Activated CD4-positive, alpha-beta T cell treated with anti-CD3 and anti-CD28 coated beads, Interleukin-2, amount 50 U/mL, for 48 hours (primary cell): Measurements from ENCODE around the gene SALL3.
"Not testable (repeated sequence)": the region's sequence is repeated elsewhere in the genome, so short reads cannot be mapped to it uniquely, and the experiment has no call there.

Experiments
- DNase-seq, 2 experiments: peaks; one replicate each; pipeline ENCODE4 v3.0.0-alpha.2; 2020

SALL3 gene

DNA sequence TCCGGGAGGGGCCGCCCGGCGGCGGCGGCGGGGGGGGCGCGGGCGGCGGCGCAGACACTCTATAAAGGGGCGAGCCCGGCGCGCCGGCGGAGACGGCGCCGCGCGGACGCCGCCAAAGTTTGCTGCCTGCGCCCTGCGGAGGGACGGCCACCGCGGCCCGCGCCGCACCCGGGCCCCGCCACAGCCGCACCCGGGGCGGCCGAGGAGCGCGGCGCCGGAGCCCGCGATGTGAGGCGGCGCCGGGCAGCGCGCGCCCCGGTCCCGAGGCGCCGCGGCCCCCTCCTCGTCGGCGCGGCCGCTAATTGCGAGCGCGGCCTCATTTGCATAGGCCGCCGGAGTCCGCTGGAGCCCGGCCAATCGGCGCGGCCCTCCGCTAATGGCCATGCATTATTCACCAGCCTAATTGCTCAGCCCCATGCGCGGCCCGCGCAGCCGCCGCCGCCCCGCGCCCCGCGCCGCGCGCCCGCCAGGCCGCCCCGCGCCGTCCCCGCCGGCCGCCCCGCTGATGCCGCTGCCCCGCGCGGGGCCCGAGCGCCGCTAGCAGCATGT is at the start of gene SALL3:
Gene SALL3, plus strand, starts transcription at position 89 of the 549 bp plus-strand sequence. Its CDS starts 457 bp downstream, at position 546.
- no peak for DNase-seq

DNA sequence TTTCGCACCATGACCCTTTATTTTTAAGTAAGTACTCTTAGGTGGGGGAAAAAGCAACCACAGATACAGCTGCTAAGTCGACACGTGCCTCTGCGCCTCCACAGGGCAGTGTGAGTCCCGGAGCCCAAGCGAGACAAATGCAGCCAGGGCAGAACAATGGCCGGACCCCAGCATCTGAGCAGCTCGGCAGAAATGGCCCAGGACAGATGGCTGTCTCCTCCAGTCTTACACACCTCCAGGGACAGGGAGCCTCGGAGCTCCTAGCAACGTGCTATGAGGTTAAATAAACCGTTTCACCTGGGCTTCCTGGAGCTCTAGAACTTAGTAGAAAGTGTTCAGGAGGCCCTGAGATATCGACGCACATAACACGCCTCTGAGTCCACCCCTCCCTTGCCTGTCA is 47.3 kb upstream of the SALL3 start:
- DNase-seq, result no peak

DNA sequence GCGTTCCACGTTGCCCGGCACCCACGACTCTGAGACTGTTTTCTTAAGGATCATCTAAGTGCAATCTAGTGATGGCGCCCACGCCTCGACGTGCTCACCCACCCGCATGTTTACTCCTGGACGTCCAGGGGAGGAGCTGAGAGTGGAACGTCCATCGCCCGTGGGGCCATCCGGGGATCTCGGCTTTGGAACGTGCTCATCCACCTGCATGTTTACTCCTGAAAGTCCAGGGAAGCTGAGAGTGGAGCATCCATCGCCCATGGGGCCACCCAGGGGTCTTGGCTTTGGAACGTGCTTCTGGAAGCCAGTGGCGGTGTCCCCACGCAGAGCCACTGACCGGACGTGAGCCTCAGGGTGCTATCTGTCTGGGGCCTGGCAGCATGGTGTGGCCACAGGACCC is 45.6 kb upstream of the SALL3 start:
- DNase-seq, result no peak

DNA sequence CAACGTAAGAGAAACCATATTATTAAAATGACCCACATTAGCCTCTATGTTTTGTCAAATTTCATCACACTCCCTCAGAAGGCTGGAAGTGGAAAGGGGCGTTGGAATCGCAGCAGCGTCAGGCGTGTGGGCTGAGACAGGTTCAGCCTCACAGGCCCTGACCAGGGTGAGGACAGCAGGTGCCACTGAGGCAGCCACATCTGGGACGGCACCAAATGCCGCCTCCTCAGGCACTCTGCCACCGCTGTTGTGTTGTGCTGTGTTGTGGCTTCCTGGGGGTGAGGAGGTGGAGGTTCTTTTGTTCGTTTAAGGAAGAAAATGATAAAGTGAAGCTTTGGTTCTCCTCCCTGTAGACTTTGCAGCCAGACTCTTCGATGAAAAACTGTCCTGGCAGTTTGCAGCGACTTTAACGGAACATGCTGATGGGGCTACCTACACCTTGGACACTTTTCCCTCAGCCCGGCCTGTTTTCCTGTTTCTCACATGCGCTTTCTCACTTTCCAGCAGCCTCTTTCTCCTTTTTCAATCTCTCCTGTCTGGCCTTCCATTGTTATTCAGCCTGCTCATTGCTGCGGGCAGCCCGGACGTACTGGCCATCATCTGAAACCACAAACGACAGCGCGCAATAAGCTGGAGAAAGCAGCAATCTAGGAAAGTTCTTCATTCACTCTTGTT is 44.9 kb upstream of the SALL3 start:
- no peak for DNase-seq

DNA sequence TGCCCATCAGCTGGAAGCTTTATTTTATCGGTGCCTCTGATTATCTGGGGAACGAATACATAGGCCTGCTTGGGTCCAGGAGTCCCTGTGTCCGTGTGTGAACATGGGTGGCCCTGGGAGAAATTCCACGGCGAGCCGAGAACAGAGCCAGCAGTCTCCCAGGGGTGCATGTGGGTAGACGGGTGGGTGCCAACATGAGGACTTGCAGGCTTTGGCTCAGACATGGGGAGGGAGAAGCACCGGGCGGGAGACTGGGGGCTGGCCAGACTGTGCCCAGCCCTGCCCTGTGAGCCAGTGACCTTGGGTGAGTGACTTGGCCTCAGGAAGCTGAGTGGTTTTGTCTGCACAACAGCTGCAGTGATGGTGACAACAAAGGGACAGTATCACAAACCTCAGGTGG is 44.2 kb upstream of the SALL3 start:
- no peak for DNase-seq

DNA sequence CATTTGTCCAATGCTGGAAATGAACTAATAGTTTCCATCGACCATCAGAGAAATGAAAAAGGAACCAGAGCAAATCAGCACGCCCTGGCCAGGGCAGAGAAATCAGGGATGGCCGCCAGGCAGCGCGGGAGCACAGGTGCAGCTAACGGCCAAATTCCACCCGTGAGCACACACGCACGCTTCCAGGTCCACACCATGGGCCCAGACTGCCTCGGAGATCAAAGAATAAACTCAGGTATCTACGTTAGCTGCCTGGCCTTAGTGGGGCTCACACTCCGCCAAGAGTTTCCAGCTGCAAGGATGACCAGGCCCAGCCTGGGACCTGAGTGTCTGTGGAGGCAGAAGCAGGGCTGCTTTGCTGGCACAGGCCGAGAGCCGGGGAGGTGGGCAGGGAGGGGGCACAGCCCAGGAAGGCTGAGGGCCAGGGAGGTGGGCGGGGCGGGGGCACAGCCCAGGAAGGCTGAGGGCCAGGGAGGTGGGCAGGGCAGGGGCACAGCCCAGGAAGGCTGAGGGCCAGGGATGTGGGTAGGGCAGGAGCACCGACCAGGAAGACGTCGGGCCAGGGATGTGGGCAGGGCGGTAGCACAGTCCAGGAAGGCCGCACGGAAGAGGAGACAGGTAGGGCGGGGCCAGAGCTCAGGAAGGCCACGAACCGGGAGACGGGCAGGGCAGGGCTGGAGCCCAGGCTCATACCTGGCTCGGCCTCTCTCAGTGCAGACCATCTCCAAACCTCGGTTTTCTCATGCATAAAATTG is 43.2 kb upstream of the SALL3 start:
- DNase-seq, result no peak

DNA sequence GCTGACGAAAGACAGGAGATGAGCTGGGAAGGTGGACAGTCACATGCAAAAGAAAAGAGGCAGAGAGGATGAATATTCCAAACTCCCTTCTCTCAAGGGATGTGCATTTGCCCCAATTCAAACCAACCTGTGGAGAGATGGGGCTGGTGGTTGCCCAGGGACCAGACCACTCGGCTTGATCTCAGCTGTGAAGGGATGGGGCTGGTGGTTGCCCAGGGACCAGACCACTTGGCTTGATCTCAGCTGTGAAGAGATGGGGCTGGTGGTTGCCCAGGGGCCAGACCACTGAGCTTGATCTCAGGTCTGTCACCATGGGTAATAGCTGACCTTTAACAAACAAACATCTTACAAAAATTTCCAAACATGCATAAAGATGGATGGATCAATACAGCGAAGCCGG is 42.5 kb upstream of the SALL3 start:
- DNase-seq, result no peak

DNA sequence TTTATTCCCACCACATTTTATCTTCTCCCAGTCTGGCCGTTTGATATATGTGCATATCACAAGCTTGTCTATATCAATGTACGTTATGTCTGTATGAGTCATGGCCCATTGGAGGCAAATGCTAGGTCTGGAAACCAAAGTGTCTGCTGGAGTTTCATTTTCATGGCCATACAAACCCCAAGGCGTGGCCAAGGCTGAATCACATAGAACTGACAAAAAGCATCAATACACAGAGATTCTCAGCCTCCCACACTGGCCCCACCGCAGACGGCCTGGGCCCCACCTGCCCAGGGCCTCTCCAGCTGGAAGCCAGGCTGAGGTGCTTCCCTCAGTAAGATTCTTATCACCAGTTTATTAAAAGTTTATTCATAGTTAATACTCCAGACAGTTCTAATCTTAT is 40.5 kb upstream of the SALL3 start:
- DNase-seq, result peak; percentile 13 to 37

DNA sequence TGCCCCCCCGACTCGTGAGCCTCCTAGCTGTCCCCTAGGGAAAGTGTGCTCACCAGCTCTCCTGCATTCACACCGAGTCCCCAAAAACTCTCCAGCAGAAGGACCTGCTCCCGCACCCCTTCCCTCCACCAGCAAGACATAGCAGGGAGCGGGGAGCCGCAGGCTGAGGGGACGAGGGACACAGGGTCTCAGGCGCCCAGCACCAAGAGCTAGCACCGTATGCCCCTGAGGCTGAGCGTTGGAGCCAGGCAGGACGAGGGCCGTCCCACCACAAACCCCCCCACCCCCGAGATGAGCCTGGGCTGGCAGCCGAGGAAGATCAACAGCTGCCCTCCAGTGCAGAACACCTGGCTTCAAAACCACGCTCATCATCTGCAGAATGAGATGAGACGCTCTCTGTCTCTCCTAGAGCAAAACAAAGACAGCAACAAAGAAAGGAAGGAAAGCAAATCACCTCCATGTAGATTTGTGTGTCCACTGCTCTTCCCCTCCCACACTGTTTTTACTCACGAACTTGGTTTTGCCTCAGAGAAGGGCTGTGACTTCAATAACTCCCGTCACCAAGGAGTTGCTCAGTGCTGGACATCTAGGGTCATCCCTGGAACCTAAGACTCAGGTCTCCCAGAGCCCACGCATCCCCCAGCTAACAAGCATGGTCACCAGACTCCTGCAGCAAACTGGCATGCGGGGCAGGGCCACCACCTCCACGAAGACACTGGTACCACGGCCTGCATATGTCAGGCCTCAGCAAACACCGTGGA is 39.7 kb upstream of the SALL3 start:
- no peak for DNase-seq

DNA sequence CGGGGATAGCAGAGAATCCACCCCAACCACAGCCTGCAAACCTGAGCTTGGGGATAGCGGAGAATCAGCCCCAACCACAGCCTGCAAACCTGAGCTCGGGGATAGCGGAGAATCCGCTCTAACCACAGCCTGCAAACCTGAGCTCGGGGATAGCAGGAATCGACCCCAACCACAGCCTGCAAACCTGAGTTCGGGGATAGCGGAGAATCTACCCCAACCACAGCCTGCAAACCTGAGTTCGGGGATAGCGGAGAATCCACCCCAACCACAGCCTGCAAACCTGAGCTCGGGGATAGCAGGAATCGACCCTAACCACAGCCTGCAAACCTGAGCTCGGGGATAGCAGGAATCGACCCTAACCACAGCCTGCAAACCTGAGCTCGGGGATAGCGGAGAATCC is 37.4 kb upstream of the SALL3 start:
- DNase-seq, result not testable (repeated sequence)

DNA sequence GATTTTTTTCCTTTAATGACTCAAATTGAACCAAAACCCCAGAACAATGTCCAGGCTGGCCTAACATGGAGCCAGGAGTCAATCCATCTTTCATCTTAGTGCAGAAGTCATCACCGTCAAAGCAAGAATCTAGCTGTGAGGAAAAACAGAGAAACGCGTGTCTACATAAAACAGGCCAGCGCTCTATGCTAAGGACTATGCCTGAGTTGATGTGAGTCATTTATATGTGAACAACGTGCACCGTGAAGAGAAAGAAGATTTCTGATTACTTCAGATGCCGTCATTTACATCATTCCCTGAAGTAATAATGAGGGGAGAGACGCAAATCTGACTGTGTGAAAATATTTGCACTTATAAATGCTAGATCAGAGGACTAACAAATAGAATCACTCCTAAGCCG is 34.0 kb upstream of the SALL3 start:
- DNase-seq, result no peak

DNA sequence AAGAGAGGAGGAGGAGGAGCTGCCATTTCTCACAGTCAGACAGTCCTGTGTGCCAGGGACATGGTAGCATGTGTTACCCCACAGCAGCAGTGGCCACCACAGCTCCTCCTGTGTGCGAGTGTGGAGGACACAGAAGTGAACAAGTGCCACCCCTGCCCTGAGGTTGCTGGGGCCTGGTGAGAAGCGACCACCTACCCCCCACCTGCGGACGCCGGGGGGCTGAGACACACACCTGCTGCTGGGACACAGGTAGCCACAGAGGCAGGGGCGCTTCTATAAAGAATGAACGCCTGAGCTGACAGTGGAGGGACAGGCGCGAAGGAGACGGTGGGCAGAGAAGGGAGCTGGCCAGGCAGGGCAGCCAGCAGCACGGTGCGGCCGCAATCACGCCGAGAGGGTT is 32.3 kb upstream of the SALL3 start:
- DNase-seq, result no peak

DNA sequence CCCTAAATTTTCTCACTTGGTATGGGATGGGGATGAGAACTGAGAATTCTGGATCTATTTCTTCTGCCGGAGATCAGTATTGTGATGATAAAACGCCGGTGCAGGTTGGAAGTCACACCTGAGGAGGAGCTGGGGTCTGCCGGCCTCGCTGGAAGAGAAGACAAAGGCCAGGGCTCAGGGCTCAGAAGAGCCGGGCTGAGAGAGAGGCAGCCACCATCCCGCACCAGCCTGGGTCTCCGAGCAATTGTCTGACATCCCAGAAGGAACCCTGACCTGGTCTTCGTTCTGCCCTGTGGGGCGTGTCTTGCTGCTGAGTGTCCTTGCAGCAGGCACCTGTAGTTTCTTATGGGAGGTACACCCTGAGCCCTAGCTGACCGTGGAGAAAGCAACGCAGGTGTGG is 31.4 kb upstream of the SALL3 start:
- DNase-seq, result no peak

DNA sequence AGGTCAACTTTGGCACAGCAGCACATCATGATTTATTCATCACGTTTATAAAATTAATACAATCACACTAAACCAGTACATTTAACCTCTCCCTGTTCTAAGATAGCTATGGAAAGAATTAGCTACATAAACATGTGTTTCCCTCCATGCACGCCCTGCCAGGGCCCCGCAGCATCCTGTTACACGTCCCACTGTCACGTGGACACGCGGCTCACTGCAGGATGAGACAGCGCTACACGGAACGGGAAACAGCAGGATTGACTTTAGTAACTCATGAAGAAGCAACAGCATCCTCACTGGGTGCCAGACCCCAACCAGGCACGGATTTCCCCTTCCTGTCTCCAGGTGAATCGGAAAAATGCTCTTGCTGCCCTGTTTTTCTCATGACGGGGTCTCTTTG is 30.9 kb upstream of the SALL3 start:
- no peak for DNase-seq

DNA sequence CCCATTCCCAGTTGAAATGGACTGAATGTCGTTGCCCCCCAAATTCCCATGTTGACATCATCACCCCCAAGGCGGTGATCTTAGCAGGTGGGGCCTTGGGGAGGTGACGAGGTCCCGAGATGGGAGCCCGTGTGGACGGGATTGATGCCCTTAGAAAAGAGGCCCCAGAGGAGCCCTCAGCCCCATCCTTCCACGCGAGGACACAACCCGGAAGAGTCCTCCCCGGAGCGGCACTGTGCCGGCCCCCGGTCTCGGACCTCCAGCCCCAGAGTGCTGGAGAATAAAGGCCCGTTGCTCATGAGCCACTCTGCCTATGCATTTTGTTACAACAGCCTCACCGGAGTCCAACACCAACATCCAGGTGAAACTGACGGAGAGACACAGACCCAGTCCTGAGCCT is 30.4 kb upstream of the SALL3 start:
- DNase-seq, result no peak

DNA sequence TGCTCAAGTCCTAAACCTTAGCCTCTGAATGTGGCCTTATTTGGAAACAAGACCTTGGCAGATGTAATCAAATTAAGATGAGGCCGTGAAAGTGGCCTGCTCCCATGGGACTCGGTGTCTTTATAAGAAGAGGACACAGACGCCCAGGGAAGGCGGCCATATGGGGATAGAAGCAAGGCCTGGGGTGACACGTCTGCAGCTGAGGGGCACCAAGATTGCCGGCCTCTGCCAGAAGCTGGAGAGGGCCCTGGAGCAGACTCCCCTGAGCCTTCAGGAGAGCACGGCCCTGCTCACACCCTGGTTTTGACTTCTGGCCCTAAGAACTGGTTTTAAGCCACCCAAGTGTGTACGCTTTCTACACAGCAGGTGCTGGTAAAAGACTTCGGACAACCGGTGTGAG is 29.2 kb upstream of the SALL3 start:
- DNase-seq, result no peak

DNA sequence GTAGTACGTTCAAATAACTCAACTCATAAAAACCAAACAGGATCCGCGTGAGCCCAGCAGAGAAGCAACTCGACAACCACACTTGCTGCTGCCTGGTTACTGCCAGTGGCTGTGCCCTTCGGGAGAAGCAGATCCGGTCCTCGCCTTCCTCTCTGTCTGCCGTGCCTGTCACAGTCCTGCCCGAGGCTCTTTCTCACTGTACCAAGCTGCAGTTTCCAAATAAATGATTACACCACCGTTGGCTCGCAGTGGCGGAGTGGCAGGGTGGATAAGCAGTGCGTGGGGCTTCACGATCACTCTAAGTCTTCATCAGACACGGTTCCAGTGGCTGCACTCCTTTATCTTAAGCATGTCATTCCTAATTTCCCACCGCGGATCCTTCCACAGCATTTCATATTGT is 26.1 kb upstream of the SALL3 start:
- no peak for DNase-seq

DNA sequence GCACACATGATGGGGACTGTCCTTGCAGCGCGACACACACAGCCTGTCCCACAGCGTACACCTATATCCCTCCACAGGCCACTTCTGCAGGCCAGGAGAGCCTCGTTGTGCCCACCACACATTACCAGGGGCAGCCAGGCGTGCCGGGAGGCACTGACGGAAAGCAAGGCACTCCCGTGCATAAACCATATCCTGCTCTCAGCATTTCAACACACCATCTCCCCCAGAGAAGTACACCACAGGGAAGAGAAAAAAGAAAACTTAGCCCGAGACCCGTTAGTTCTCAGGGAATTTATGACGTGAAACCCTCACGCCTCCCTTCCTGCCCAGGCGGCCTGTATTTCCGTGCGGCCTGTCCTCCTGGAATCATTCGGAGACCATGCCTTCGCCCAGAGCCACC is 24.6 kb upstream of the SALL3 start:
- DNase-seq, result no peak

DNA sequence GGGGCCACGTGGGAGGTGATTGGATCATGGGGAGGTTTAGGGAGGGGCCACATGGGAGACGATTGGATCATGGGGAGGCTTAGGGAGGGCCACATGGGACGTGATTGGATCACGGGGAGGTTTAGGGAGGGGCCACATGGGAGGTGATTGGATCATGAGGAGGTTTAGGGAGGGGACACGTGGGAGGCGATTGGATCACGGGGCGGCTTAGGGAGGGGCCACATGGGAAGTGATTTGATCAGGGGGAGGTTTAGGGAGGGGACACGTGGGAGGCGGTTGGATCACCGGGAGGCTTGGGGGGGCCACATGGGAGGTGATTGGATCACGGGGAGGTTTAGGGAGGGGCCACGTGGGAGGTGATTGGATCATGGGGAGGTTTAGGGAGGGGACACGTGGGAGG is 22.5 kb upstream of the SALL3 start:
- no peak for DNase-seq

DNA sequence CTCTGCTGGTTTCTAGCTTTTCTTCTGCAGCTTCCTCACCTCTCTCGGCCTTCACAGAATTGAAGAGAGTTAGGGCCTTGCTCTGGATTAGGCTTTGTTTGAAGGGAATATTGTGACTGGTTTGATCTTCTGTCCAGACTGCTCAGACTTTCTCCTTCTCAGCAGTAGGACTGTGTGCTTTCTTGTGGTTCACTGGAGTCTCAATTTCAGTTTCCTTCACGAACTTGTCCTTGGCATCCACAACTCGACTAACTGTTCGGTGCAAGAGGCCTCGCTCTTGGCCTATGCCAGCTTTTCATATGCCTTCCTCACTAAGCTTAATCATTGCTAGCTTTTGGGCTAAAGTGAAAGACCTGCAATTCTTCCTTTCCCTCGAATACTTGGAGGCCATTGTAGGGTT is 18.9 kb upstream of the SALL3 start:
- no peak for DNase-seq

DNA sequence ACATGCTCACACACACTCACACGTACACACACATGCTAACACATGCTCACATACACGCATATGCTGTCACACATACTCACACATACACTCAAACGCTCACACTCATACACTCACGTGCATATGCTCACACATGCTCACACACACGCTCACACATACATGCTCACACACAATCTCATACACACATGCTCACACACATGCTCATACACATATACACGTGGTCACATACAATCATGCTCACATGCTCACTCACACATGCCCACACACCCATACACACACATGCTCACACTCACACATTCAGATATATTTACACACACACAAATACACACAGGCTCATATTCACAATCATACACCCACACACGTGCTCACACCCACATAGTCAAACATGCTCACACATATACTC is 17.5 kb upstream of the SALL3 start:
- DNase-seq, result no peak

DNA sequence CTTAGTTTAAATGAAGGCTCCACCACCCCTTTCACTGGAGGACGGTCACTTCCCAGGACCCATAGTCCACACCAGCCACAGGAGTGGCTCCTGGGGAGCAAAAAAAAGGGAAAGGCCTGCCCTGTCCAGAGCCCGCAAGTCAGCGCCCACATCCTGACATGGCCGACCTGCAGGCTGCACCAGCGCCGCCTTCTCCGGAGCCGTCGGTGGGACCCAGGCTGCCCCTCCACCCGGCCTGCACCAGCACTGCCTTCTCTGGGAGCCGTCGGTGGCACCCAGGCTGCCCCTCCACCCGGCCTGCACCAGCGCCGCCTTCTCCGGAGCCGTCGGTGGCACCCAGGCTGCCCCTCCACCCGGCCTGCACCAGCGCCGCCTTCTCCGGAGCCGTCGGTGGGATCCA is 14.9 kb upstream of the SALL3 start:
- not testable (repeated sequence) for DNase-seq

DNA sequence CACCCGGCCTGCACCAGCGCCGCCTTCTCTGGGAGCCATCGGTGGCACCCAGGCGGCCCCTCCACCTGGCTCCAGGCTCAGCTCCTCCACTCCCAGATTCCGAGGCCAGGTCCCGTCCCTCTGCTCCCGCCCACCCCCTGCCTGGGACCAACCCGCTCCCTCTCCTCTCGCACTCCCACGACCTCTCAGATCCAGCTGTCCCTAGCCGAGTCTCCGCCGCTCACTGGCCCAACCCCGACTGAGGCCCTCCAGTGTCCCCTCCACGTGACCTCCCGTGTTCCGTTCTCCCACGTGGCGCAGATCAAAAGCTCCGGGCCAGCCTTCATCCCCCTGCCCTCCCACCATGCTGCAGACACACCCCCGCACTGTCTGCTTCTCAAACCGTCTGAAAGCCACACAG is 14.4 kb upstream of the SALL3 start:
- no peak for DNase-seq
